Ammon's horn (tissue), 1 donor: ENCODE data around the gene DOCK8.
"Not testable (repeated sequence)": the region's sequence is repeated elsewhere in the genome, so short reads cannot be mapped to it uniquely, and the experiment has no call there.

Source experiments
- DNase-seq: peaks from one replicate; pipeline ENCODE4 v3.0.0-alpha.2; 2016; ENCODE audit warnings: low spot score

Gene DOCK8

DNA sequence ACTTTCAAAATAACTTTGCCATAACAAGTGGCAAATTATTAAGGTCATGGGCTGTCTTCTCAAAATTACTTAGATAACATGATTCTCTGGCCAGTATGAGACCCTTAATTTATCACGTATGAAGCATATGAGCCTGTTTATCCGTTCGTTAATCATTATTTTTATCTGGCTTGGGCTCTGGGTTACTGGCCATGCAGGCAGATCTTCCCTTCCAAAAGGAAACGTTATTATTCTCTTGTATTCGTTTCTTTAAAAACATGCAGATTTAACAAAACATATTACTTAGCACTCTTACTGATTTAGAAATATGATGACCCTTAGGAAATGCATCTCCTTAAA, 148.6 kb downstream of the DOCK8 start:
- no peak for DNase-seq

DNA sequence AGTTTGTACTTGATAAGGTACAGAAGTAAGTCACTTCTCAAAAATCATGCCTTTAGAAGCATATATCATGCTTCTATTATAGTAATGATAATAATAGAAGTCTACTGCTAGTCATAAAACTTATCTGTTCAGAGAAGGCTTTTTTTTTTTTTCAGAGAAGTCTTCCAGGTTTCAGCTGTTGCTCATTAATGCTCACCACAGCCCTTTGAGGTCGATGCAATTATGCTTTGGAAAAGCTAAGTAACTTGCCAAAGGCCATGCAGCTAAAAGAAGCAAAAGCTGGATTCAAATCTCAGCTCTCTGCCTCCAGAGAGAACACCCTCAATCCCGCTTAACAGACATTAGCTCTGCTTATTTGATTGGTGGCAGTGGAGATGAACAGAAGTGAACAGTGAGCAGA, 150.8 kb downstream of the DOCK8 start:
- DNase-seq: no peak

DNA sequence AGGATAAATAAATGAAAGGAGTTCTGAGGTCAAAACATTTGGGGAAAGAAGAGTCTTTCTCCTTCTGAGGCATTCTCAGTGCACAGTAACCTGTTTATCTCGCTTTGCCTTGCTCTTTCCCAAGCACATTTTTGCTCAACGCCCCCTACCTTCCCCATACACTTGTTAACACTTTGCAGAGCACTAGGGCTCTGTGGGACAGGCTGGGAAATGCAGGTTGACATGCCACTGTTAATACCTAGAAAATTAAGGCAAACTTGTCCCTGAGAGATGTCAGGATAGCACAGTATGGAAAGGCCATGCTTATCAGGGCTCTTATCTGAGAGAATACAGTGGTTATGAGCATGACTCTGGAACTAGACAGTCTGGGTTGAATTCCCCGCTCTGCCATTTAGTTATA, 152.0 kb downstream of the DOCK8 start:
- no peak for DNase-seq

DNA sequence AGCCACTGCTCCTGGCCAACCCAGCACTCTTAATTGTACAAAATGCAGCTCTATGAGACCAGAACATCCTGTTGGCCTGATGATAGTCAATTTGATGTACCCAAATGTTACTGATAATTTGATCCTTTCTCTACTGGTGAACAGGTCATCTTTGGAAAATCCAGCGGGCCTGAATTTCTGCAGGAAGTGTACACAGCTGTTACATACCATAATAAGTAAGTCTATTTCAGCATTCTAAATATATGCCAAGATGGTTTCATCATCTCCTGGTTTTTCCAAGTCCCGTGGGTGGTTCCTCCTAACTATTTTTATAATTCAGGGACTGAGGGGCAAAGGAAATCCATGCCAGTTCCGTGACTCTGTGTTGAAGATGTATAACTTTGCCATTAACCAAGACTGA, 155.4 kb downstream of the DOCK8 start:
- no peak for DNase-seq

DNA sequence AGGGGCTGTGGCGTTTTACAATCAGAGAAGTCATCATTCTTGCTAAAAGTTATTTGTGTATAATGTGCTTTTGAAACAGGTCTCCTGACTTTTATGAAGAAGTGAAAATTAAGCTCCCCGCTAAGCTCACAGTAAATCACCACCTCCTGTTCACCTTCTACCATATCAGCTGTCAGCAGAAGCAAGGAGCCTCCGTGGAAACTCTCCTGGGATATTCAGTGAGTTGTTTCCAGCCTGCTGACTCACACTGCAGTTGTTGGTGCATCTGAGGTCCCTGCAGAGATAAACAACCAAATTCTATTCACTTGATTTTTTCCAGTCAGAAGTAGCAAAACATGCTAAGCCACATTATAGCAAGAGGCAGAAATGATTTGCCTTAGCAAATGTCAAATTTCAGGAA, 156.7 kb downstream of the DOCK8 start:
- no peak for DNase-seq

DNA sequence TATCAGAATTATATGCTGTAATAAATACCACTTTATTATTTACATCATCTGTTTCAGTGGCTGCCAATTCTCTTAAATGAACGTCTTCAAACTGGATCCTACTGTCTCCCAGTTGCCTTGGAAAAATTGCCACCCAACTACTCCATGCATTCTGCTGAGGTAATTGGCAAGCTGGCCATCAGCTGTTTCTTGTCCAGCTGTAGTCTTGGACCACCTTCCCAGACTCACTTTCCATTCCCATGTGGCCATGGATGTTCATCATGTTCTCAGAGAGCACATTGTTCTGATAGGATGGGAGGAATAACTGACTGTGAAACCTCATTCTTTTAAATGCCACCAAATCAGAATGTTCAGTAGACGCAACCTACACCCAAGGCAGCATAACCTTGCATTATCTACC, 157.5 kb downstream of the DOCK8 start:
- no peak for DNase-seq

DNA sequence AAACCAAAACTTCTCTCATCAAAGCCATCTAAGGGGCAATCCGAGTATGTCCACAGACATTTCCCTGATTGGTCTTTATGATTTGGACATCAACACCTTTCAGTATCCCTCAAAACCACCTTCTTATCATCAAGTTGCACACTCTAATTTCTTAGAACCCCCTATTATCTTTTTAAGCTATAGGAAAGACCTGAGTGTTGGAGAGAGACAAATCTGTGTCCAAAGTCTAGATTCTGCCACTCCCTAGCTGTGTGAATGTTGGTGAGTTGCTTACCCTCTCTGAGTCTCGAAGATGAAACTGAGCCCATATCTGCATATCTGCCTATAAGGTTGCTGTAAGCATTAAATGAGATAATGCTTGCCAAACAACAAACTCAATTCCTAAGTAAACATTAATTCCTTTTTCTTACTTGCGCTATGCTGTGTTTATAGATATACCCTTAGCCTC, 159.1 kb downstream of the DOCK8 start:
- no peak for DNase-seq

DNA sequence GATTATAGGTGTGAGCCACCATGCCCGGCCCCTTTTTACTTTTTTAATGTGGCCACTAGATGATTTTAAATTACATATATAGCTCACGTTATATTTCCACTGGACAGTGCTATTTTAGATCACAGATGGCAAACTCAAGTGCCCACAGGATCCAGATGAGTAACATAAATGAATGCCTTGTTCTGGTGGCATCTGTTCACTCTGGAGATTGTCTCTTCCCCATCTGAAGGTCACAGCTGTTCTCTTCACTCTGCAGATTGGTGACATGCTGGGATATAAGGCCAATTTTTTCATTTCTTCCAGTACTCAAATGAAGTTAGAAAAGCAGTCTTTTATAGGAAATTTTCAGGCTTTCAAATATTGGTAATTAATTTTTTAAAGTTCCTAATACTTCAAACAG, 160.1 kb downstream of the DOCK8 start:
- DNase-seq: no peak

DNA sequence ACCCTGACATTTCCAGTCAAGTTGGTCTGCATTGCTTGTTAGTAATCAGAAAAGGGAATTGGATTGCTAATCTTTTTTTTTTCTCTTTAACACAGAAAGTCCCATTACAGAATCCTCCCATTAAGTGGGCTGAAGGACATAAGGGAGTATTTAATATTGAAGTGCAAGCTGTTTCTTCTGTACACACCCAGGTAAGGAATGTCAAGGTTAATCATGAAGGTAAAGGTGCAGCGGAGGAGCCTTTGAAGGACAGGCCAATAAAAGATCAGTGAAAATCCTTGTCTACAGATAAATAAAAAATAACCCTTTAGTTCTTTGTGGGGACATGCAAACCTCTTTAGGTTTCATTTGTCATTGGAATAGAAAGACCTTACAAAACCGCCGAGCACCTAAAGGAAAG, 161.4 kb downstream of the DOCK8 start:
- DNase-seq: no peak

DNA sequence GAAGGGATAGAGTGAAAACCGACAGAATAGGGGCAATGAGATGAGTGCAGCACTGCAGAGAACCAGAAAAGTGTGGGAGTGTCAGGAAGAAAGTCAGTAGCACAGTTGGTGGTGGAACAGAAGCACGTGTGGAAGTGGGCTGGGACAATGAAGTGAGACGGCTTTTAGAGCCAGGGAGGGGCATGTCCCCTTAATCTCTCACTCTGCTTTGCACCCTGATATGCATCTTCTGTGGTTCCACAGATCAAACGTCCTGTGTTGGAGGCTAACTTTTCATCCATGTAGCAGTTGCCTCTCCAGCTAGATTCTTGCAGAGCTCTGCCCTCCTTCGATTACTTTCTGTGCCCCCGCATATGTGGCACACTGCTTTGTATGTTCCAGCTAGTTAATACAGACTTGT, 163.6 kb downstream of the DOCK8 start:
- no peak for DNase-seq

DNA sequence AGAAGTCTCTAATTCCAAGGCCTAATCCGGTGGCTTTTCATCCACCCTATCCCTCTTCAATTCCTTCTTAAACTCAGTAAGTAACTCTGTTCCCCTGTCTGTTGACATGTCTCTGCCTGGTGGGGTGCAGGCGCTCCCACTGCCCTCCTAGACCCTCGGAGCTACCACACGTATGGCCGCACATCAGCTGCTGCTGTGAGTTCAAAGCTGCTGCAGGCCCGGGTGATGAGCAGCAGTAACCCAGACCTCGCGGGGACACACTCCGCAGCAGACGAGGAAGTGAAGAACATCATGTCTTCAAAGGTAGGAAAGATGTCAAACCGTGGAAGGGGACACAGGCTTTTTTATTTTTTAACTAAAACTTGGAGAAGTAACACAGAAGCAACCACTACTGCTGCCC, 167.7 kb downstream of the DOCK8 start:
- DNase-seq: no peak

DNA sequence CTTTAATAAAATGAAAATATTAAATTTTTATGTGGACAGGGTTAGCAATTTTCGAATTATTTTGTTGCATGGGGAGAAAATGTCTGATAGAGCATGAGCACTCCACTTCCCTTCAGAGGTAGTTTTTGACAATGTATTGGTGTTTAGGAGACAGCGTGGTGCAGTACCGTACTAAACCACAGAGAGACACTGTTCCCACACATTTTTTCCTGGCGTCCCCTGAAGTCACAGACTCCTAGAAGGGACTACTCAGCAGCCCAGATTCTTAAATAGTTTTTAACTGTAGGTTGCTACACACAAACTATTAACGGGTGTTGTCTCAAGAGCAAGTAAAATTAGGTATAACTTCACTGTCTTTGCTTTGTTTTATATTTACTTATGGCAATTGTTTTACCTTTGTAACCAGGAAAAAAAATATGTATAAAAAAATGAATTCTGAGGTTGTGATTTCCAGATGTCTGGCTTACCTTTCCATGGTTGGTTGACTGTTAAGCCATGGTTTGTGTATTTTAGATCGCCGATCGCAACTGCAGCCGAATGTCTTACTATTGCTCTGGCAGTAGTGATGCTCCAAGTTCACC, 171.2 kb downstream of the DOCK8 start:
- DNase-seq: peak; percentile 77

DNA sequence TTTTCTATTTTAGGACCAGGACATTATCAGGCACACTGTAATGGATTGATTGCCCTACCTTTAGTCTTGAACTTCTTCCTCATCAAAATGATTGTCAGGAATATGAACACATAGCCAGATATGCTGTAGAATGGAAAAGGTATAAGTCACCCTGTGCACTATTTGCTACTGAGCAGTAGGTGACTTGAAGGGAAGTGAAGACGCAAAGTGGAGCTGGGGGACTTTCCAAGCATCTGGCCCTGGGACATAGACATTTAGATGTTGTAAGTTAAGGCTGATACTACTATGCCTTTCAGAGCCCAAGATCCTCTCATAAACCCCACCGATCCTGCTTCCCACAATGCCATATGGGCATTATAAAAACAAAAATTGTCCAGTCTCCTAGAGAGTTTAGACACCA, 174.5 kb downstream of the DOCK8 start:
- DNase-seq: no peak

DNA sequence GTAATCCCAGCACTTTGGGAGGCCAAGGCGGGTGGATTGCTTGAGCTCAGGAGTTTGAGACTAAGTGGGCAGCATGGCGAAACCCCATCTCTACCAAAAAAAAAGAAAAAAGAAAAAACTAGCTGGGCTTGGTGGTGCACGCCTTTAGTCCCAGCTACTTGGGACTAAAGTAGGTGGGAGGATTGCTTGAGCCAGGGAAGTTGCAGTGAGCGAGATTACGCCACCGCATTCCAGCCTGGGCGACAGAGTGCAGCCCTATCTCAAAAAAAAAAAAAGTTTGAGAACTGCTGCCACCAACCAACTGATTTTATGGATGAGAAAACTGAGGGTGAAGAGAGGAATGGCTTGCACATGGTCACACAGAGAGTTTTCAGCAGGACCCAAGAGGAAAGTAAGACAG, 175.1 kb downstream of the DOCK8 start:
- no peak for DNase-seq

DNA sequence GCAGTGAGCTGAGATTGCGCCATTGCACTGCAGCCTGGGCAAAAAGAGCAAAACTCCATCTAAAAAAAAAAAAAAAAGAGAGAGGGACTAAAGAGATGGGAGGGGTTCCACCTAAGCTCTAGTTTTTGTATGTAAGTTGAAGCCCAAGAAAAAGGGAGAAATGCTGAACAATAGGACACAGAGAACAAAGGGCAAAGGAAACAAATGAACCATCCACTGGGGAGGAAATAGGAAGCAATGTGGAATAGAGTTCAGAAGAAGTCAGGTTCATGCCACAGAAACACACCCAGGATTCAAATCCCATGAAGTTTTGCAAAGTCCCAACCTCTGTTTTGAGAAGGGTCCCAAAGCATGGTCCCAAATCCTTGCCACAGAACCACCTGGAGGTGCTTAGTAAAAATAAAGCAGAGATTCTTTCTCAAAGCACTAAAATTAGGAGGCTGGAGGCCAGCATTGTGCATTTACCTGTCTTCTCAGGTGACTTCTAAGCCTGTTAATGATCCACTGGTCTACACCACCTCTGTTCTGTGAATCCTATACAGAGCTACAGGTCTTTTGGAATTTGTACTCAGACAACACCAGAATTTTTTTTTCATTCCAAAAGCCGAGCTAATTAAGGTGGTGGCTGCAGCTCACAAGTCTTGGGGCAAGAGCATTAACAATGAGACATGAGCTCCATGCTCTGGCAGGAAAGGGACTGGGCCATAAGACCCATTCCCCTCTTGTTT, 177.6 kb downstream of the DOCK8 start:
- DNase-seq: no peak

DNA sequence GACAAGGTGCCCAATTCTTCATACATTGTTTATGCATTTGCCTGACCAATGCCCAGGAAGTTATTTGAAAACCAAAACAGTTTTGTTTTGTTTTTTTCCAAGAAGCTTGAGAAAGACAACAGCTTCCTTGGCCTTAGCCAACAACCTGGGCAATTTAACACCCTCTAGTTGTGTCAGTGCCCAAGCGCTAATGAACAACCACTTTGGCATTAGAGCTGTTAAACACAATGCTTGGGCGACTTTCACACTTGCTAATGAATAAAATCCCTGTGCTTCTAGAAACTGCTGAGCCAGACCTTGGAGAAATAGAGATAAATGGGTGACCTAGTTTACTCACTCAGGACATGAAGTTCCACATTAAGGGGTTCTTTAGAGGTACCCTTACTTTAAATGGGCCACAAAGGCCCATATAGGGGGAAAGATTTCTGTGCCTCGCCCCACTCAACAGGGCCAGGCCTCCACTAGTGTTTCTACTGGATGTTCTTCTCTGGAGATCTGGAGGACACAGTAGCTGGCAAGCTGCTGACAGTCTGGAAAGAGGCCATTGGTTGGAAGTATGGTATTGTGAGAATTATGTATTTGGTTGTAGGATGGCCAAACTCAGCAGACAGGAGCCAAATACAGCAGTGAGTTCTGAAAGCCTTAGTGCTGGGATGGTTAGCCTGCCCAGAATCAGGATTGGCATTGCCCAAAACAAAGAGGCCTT, 179.8 kb downstream of the DOCK8 start:
- peak; percentile 71 for DNase-seq

DNA sequence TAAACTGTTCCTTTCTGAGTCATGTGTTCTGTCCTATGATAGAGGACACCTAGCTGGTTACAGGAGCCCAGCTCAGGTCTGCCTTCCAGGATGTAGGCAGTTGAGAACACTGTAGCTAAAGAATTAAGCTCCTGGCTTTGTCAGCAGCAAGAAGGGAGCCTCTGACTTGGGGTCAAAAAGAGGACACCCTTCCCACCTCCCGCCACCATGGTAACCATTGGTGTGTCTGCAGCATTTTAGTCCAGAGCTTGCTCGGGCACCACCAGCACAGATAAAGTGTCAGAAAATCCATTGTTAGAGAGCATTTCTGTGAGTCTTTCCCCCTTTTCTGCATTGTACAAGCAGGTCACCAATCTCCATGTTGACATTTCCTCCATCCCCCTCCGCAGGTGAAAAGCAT, 181.7 kb downstream of the DOCK8 start:
- DNase-seq: no peak

DNA sequence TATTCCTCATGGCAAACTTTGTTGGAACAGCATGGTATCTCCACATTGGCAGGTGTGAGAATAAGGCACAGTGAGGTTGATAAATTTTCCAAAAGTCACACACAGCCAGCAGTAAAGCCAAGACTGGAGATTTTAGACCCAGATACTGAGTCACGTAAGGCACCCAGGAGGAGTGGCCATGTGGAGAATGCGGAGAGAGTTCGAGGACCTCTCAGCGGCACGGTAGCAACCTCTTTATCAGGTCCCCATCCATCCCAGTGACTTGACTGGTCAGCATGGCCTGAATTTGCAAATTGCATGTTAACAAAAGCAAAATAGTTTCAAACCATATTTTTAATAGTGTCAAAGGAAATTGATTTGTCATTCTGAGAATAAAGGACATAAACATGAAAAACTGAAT, 183.4 kb downstream of the DOCK8 start:
- DNase-seq: no peak

DNA sequence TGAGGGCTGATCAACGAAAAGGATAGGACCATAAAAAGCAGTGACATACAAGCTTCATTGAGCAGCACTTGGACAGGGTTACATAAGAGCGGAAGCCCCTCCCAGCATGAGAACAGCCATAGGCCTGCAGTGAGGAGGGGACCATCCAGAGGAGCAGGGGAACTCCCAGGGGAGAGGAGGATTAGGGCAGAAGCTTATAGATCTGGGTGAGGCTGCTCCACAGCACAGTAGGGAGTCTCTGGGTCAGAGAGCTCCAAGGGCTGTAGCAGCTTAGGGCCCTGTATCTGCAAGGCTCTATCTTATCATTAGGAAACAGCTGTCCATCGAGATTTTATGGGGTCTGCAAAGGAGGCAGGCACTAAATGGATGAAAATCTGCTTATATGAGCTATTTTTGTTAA, 186.6 kb downstream of the DOCK8 start:
- no peak for DNase-seq

DNA sequence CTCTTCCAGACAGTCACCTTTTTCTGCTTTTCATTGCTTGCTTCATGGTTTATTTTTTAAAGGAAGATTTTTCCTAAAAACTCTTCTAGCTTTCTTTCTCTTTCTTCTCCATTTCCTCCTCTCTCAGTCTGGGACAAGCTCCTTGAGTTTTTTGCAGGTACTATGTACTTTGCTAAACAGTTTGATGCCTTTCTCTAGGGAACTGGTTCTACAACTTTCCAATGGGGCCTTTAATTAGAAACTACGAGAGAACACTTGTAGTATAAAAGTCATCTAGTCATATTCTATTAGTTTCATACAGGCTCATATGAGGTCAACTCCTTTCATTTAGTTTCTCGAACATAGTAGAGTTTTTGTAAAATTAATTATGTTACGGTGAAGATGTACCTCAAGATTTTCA, 189.6 kb downstream of the DOCK8 start:
- no peak for DNase-seq

DNA sequence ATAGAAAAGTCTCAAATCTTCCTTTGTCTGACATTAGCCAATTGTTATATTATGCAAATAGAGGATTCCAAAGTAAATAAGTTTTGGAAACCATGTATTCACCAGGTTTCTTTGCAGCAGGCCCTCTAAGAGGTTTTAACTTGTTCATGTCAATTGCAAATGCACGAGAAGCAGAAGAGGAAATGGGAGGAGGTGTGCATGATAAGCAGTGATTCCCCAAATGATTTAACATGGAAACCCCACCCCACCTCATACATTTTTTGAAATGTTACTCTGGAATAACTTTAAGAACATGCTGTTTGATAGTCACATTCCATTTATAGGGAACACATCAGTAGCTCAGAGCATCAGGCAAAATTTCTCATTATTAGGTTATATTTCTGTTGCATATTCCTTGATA, 190.7 kb downstream of the DOCK8 start:
- no peak for DNase-seq

DNA sequence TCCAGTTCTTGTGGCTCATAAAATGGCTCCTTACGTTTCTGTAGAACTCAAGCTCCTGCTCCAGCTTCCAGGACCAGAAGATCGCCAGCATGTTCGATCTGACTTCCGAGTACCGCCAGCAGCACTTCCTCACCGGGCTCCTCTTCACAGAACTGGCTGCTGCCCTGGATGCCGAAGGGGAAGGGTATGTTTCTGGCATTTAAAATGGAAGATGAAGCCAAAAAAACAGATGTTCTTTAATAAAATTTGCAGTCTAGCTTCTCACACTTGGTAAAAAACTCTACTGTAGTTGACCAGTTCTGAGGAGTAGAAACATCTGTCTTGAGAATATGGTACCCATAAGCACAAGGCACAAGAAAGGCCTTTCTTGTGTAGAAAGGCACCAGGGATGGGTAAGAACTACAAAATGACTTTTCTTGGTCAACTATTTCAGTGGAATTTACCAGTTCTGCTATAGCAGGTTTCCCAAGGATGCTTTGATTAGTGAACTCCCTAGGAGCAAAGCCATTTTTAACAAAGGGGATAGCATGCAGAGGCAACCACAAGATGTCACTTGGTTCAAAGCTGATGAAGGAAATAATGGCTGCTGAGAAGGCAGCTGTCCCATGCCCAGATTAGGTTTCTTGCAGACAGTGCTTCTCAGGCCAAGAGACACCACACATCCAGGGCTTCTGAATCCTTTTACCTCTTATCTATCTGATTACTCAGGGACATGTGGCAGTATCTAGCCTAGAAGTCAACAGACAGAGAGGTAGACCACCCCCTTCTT, 192.4 kb downstream of the DOCK8 start:
- DNase-seq: peak; percentile 41

DNA sequence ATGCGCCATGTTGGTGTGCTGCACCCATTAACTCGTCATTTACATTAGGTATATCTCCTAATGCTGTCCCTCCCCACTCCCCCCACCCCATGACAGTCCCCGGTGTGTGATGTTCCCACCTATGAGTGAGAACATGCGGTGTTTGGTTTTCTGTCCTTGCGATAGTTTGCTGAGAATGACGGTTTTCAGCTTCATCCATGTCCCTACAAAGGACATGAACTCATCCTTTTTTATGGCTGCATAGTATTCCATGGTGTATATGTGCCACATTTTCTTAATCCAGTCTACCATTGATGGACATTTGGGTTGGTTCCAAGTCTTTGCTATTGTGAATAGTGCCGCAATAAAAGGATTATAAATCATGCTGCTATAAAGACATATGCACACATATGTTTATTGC, 195.0 kb downstream of the DOCK8 start:
- DNase-seq: not testable (repeated sequence)
